ENCODE measurements around the gene ZNF124.
"Not testable (repeated sequence)": the region's sequence is repeated elsewhere in the genome, so short reads cannot be mapped to it uniquely, and the experiment has no call there.

ZNF124 gene

DNA sequence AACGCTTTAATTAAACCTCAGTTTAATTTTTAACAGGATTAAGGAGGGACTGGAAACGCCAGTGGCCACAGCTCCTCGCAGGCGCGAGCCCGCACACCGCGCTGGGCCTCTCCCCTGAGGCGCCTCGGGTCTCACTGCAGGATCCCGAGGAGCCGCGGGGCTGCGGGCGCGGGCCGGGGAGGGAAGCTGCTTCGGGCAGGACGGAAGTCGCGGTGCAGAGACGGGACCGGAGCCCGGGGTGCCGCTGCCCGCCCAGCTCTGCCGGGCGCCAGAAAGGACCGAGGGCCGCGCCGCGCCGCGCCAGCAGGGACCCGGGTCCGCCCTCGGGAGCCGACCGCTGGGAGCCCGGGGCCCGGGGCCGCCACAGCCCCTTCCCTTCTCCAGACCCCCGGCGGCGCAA is 377 bp downstream of the ZNF124 start:
- not testable (repeated sequence) for DNase-seq

DNA sequence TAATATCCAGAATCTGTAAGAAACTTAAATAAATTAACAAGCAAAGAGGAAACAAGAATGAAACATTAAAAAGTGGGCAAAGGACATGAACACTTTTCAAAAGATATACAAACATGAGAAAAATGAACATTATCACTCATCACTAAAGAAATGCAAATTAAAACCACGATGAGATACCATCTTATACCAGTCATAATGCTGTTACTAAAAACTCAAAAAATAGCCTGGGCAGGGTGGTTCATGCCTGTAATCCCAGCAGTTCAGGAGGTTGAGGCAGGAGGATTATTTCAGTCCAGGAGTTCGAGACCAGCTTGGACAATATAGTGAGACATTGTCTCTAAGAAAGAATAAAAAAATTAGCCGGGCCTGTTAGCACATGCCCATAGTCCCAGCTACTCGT is 6.1 kb downstream of the ZNF124 start:
- no peak for DNase-seq

DNA sequence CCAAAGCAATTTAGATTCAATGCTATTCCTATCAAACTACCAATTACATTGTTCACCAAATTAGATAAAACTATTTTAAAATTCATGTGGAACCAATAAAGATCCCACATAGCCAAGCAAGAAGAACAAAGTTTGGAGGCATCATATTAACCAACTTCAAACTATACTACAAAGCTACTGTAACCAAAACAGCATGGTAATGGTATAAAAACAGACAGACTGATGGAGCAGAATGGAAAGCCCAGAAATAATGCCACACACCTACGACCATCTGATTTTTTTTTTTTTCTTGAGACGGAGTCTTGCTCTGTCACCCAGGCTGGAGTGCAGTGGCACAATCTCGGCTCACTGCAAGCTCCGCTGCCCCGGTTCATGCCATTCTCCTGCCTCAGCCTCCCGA is 7.1 kb downstream of the ZNF124 start:
- DNase-seq, result no peak

GRCh38 chr1:247156787-247157232 is 15.0 kb downstream of the ZNF124 start:
- DNase-seq, result peak in 1 of 5 donors; percentile 12

GRCh38 chr1:247147781-247148180 is 24.0 kb downstream of the ZNF124 start:
- no peak for DNase-seq

- DNase-seq, result not testable (repeated sequence)
Measured at GRCh38 chr1:247147120-247147519, 24.7 kb downstream of the ZNF124 start.

GRCh38 chr1:247146671-247147070 is 25.1 kb downstream of the ZNF124 start:
- DNase-seq, result no peak

DNA sequence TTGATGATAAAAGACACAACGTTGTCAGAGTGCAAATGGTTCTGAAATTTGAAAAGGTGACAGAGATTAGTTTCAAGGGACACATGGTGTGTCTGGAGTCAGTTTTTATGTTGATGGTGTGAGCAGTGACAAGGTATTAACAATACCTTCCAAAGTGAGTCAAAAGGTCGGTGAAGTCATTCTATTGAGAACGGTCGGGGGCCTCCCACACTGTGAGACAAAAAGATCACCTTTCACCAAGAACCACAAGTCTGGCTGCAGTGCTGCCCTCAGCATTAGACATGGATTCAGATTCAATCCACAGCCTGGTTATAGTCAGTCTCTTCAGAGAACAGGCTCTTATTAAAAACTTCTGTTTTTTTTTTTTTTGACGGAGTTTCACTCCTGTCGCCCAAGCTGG is 26.5 kb downstream of the ZNF124 start:
- DNase-seq, result no peak

DNA sequence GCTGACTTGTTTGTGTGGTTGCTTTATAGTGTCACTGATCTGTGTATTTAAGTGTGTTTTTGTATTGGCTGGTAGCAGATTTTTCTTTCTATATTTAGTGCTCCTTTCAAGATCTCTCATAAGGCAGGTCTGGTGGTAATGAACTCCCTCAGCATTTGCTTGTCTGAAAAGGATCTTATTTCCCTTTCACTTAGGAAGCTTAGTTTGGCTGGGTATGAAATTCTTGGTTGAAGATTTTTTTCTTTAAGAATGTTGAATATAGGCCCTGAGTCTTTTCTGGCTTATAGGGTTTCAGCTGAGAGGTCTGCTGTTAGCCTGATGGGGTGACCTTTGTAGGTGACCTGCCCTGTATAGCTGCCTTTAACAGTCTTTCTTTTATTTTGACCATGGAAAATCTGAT is 32.3 kb downstream of the ZNF124 start:
- DNase-seq, result not testable (repeated sequence)

- DNase-seq, result no peak
Measured at GRCh38 chr1:247131236-247131635, 40.6 kb downstream of the ZNF124 start.

- not testable (repeated sequence) for DNase-seq
Measured at GRCh38 chr1:247127519-247128282, 44.1 kb downstream of the ZNF124 start.

- not testable (repeated sequence) for DNase-seq
Measured at GRCh38 chr1:247126601-247127000, 45.2 kb downstream of the ZNF124 start.

GRCh38 chr1:247126166-247126565 is 45.7 kb downstream of the ZNF124 start:
- DNase-seq, result not testable (repeated sequence)

- no peak for DNase-seq
Measured at GRCh38 chr1:247121382-247121781, 50.4 kb downstream of the ZNF124 start.

GRCh38 chr1:247120408-247120668 is 51.5 kb downstream of the ZNF124 start:
- not testable (repeated sequence) for DNase-seq

DNA sequence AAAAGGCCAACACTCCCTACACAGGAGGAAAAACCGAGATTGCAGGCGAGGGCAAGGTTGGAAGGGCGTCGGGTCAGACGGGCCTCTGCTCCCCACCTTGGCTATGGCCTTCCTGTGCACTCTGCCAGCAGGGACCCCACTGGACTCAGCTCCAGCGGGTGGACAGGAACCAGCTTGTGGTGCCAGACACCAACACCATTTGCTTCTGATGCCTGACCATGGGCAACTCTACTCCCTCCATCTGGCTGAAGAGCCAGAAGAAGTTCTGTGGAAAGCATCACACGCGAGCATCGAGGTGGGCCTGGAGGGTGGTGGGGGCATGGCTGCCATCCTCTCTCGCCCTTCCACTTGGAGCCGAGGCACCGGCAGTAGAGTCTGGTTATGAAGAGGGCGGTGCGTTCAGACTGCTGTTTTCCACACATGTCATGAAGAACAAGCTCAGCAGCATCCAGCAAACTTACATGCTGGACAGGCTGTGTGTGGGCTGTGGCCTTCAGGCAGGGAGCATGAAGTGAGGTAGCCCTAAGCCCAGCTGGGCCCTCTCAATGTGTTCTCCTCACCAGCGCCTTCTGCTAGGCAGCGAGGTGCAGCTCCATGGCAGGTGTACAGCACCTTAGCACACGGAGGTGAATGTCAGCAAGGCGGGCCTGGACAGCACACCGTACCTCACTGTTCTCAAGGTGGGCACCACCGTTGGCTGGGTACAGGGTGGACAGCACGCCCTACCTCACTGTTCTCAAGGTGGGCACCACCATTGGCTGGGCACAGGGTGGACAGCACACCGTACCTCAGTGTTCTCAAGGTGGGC is 52.0 kb downstream of the ZNF124 start:
- DNase-seq, result no peak

DNA sequence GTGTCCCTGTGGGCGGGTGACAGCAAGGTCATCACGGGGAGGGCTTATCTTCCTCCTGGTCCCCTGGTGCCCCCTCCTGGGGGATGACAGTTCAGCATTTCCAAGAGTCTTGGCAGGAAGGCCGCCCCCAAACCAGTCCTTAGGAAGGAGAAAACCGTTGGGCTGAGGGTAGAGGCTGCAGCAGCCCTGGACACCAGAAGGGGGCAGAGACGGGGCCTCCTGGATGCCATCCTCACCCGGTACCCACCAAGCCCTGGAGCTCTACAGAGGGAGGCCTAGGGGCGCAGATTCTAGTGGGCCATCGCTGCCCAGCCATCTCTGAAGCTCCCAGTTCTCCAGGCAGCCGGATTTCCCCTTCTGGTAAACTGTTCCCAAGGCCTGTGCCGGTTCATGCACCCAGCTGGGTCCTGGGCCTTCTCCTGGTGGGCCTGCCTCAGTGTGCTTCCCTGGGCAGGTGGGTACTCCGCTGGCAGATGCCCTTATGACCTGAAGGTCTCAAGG is 52.8 kb downstream of the ZNF124 start:
- peak in 1 of 5 donors; percentile 22 for DNase-seq

DNA sequence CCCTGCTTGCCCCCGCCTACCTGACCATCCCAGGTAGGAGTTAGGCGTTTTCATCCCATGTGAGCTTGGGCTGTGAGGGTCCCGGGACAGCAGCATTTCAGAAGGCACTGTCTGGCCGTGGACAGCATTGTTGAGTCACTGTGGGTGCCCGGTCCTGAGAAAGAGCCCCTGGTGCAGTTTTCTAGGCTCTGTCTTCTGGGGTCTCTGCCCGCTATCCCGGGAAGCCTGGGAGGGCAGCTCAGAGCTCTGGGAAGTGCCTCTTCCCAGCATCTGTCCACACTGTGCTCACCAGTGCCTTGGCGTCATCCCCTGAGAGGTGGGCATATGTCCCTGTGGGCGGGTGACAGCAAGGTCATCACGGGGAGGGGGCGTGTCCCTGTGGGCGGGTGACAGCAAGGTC is 56.3 kb downstream of the ZNF124 start:
- no peak for DNase-seq

GRCh38 chr1:247115141-247115510 is 56.7 kb downstream of the ZNF124 start:
- no peak for DNase-seq

DNA sequence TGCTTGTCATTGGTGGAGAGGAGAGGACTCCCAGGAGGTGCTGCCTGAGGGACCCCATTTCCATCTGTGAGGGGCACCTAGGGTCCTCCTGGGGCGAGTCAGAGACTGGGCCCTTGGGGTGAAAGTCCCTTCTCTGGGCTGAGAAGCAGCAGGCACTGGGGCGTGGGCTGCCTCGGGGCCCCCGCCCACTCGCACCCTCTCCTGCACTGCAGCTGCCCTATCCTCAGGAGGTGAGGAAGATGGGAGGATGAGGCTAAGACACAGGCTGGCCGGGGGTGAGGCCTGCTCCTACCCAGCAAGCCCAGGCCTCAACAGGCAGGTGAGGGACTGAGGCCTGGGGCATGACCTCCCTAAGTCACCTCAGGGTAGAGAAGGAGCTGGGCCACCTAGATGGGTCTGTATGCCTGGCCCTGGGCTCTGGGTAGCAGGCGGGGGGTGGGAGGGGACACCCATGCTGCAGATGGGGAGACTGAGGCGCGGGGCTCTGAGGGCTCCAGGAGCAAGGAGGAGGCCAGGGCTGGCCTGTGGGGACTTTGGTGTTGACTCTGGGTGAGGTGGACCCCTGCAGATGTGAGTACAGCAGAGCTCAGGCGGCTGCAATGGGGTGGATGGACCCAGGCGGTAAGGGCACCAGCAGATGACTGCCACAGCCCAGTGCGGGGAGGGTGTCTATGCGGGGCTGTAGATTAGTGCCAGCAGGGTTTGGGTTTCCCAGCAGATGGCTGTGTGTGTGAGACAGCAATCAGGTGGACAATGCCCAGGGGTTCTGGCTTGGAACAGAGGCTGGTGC is 57.3 kb downstream of the ZNF124 start:
- DNase-seq, result no peak

DNA sequence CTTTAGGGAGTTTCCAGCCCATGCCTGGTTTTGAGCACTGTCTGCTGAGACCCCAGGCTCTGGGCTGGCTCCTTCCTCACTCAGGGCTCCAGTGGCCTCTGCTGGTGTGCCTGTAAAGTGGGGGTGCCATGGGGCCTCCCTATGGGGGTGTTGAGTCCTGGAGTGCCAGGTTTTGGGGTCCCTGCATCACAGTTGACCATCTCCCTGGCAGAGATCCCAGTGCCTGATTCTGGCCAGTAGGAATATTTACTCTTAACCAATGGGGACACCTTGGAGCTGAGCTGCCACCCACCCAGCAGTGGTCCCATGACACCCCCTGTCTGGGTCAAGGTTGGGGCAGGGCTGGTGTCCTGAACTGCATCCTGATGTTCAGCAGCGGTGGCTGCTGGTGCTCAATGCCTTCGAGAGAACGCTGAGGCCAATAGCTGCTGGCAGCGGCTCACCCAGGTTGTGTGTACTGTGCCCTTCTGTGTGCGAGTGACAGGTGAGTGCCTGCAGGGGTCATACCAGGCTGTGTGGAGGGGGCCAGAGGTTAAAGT is 58.0 kb downstream of the ZNF124 start:
- DNase-seq, result no peak

DNA sequence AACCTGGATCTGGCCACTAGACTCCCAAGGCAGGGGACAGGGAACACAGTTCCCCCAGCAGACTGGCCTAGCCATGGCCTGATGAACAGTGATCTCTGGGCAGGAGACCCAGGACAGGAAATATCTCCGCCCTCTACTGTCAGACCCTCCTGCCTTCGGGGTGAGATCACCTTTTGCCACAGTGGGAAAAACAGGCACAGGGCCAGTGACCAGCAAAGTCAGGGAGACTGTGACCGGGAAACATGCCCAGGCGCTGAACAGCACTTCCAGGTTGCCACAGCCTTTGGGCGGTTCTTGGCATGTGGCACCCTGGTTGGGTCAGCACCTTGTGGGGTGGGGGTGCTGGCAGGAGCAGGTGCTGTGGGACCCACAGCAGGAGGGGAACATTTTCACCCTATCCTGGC is 58.7 kb downstream of the ZNF124 start:
- no peak for DNase-seq

DNA sequence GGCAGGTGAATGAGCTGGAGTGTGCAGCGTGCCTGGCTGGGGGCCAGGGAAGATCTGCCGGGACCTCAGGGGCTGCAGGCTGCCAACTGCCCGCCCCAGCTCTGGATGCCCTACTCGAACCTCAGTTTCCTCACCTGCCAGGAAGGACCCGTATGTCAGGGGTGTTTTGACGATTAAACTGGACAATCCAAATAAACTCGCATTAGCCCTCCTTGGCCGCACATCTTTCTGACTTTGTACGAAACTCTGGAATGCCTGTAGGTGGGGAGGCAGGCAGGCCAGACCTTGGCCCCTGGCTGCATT is 59.4 kb downstream of the ZNF124 start:
- DNase-seq, result no peak
